ENCODE results near the gene SEMA5B. TPM values are rescaled to one million over a fixed set of nuclear protein-coding genes. Genes with fewer than 3 reads are reported as not detected.

Gene SEMA5B
- total and polyA plus RNA-seq, 12 donors, result 1.3 to 12.7 (median 7.4) TPM

- Histone ChIP-seq H3K9me3 (no peaks in the 10 kb centered on the region), H3K4me1 (peaks cover 7 to 54% (median 40%) of the 10 kb centered on the region in 9 donors), H3K27ac (peak overlapping the region in 2 of 10 donors; percentile 28 to 48), H3K4me3 (no peak overlapping the region), H3K27me3 (no peaks in the 10 kb centered on the region), H3K36me3 (no peaks in the 10 kb centered on the region)
- DNase-seq, result no peak
- TF ChIP-seq CTCF (IDR thresholded peaks at IDR 0.05), result peak in 1 of 9 donors; percentile 6
- 59 to 63% methylated on average over 5 of the region's 5 CpGs for WGBS, 2 donors
- intact Hi-C loops (cut with DNase I), result no loop called here
- no peak for ATAC-seq
These were observed 43.6 kb upstream of the SEMA5B start for GRCh38 chr3:123071146-123071545.

- 75 to 78% methylated on average over 8 of the region's 8 CpGs for WGBS, 2 donors
- peaks cover 7 to 54% (median 36%) of the 10 kb centered on the region in 9 donors for H3K4me1 ChIP-seq
- no peaks in the 10 kb centered on the region for H3K9me3 ChIP-seq
- no peak overlapping the region for H3K4me3 ChIP-seq
- intact Hi-C loops (cut with DNase I), result no loop called here
- no peaks in the 10 kb centered on the region for H3K36me3 ChIP-seq
- DNase-seq (no peak), ATAC-seq (no peak)
- H3K27me3 ChIP-seq, result no peaks in the 10 kb centered on the region
- no peak overlapping the region for H3K27ac ChIP-seq
- TF ChIP-seq CTCF (IDR thresholded peaks at IDR 0.05), result no peak
These were observed 42.9 kb upstream of the SEMA5B start for GRCh38 chr3:123070510-123070909.

- intact Hi-C loops (cut with DNase I), result no loop called here
- Histone ChIP-seq H3K4me1 (peaks cover 7 to 54% (median 34%) of the 10 kb centered on the region in 9 donors), H3K27ac (no peak overlapping the region), H3K36me3 (no peaks in the 10 kb centered on the region), H3K4me3 (peak overlapping the region in 7 of 10 donors; percentile 74 to 99 (median 94)), H3K27me3 (no peaks in the 10 kb centered on the region), H3K9me3 (no peaks in the 10 kb centered on the region)
- no peak for TF ChIP-seq CTCF (IDR thresholded peaks at IDR 0.05)
- DNase-seq (no peak), ATAC-seq (no peak)
- WGBS, 2 donors, result 60 to 71% methylated on average over 12 of the region's 12 CpGs
These were observed 41.2 kb upstream of the SEMA5B start for GRCh38 chr3:123068601-123069381.

GRCh38 chr3:123067689-123068600 lies 40.4 kb upstream of the SEMA5B start:
- H3K27me3 ChIP-seq, result no peaks in the 10 kb centered on the region
- ATAC-seq (peak in 7 of 8 donors; percentile 5 to 48 (median 23)), DNase-seq (no peak)
- peak overlapping the region in 9 of 10 donors; percentile 69 to 86 (median 79) for H3K27ac ChIP-seq
- no peaks in the 10 kb centered on the region for H3K9me3 ChIP-seq
- H3K4me3 ChIP-seq, result peak overlapping the region; percentile 62 to 99 (median 90)
- TF ChIP-seq CTCF (IDR thresholded peaks at IDR 0.05), result no peak
- WGBS, 2 donors, result 24 to 34% methylated on average over 24 of the region's 24 CpGs
- peaks cover 7 to 54% (median 34%) of the 10 kb centered on the region in 9 donors for H3K4me1 ChIP-seq
- no peaks in the 10 kb centered on the region for H3K36me3 ChIP-seq
- intact Hi-C loops (cut with DNase I), result no loop called here
